ENCODE measurements around the gene TP53I11.
A peak's percentile ranks its signal among the peaks of the same experiment; 100 is the strongest.

Gene TP53I11, protein sequence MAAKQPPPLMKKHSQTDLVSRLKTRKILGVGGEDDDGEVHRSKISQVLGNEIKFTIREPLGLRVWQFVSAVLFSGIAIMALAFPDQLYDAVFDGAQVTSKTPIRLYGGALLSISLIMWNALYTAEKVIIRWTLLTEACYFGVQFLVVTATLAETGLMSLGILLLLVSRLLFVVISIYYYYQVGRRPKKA

GRCh38 chr11:44950625-44951476 is at the start of gene TP53I11:
TSS of gene TP53I11 (minus strand) at chr11:44950883. CDS start at chr11:44938335, 12,548 bp downstream.
- peak; percentile 83 to 87 for DNase-seq

GRCh38 chr11:44999068-44999467 is 48.4 kb upstream of the TP53I11 start:
- no peak for DNase-seq

DNA sequence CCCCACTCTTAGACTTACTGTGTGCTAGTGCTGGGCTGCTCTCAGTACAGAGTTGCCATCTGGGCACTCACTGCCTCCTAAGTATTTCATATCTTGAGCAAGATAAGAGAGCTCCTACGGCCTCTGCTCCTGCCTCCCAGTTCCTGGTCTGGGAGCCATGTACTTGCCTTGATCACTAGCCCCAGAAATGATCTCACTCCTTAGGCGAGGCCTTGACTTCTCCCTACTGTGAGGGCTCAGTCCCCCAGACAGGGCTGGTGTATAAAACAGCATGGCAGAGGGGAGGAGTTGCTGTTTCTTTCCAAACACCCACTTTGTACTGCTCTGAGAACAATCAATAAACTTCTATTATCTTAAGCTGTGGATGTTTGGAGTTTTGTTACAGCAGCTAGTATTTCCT is 47.4 kb upstream of the TP53I11 start:
- no peak for DNase-seq

GRCh38 chr11:44997566-44997965 is 46.9 kb upstream of the TP53I11 start:
- DNase-seq: no peak

- DNase-seq: no peak
These were observed 44.1 kb upstream of the TP53I11 start for GRCh38 chr11:44994753-44995152.

- no peak for DNase-seq
These were observed 43.5 kb upstream of the TP53I11 start for GRCh38 chr11:44993971-44994704.

DNA sequence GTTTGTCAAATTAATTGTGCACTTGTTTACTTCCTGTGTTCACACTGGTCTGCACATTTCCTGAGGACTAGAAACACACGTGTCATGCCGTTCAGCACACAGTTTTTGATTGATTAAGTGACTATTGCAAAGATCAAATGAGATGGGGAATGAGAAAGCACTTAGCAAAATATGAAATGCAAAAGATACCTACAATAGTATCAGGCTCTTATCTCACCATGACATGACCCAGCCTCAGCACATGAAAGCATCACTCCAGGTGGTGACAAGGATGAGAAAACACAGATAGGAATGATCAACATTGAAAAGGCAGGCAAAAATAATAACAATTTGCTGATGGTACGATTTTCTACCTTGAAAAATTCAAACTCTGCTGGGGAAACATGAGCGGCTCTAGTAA is 42.1 kb upstream of the TP53I11 start:
- DNase-seq: no peak

DNA sequence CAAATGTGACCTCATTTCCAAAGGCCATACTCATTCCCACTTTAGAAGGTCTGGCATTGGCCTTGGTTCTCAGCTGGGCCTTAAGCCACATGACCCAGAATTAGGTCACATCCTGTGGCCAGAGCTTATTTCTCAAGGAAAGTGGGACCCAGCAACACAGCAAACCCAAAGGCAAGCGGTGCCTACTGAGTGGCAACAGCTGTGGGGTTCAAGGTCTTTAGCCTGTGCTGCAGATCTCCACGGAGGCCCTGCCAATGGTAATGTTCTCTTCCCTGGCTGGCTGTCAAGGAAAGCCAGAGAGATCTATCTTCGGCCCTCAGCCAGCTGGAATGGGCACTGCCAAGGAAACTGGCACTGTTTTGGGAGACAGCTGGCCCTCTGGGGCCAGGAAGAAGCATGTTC is 41.5 kb upstream of the TP53I11 start:
- DNase-seq: no peak

GRCh38 chr11:44990665-44991064 is 40.0 kb upstream of the TP53I11 start:
- no peak for DNase-seq

GRCh38 chr11:44989831-44990566 is 39.3 kb upstream of the TP53I11 start:
- no peak for DNase-seq

DNA sequence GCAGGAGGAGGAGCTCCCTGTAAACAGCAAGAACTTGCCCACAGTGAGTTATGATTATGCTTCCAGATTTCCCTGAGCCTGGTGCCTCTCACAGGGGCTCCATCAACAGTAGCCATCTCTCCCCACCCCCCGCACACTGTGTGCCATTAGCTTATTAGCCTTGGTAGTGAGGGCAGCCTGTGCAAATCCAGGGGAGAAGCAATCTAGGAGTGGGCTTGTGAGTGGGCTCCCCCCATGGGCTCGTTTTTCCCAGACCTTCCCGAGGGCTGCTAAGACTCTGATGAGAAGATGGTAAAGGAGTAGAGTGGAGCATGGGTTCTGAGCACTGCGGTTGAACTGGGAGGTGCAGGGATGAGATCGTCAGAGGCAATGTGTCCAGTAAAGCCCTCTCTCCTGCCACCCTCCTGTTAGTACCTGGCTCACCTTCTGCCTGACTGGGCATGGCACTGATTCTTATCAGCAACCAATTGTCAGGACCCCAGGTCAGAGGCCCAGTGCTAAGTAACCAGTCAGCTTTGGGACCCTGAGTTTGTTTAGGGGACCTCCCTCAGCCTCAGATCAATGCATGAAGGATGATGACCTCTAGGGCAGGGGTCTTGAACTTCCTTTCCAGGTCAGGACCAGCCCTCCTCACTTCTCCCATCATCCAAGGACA is 38.4 kb upstream of the TP53I11 start:
- DNase-seq: no peak

- DNase-seq: no peak
These were observed 37.4 kb upstream of the TP53I11 start for GRCh38 chr11:44988111-44988510.

GRCh38 chr11:44987506-44987905 is 36.8 kb upstream of the TP53I11 start:
- no peak for DNase-seq

DNA sequence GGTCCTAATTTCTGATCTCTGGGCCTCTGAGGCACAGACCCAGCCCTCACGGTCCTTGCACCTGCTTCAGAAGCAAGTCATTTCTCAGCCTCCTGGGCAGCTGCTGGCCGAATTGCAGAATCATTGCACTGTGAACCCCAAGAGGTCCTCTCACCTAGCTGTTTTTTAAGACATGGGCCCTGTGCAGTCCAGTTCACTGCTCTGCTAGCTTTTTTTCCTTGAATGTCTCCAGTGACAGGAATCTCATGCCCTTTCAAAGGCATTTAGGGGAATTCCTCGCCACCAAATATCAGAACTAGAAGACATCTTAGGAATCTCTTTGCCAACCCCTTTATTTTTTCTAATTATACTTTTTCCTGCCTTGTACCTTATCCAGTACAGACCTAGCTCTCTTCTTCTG is 35.6 kb upstream of the TP53I11 start:
- no peak for DNase-seq

DNA sequence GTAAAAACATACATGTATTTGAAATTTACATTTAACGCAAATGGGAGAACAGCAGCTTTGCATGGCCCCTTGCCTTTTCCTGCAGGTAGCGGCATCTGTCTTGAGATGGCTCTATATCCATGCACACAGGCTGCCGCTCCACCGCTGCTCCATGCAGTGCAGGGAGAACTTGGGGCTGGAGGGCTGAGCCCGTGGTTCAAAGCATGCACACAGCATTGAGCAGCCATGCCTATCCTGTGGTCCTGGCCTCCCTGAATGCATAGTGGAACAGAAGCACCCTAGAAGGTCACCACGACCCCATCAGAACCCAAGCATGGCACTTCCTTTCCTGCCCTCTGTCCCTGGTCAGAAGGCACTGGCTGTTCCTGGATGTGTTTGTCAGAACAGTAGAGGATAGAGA is 35.0 kb upstream of the TP53I11 start:
- DNase-seq: no peak

DNA sequence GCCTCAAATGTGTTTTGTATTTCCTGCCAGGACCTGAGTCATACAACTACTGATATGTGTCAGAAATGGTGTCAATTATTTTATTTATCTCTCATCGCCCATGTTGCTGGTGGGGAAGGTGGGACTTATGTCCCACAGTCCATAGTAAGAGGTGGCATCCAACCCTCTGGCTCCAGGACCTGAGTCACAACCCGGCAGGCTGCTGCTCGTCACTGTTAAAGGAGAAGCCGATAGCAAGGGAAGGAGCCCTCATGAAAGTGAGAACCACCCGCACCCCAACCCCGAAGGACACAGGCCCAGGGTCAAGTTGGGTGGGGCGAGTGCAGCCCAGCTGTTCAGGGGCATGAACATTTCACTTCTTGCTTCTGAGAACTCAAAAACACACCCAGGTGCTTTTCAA is 33.1 kb upstream of the TP53I11 start:
- no peak for DNase-seq

DNA sequence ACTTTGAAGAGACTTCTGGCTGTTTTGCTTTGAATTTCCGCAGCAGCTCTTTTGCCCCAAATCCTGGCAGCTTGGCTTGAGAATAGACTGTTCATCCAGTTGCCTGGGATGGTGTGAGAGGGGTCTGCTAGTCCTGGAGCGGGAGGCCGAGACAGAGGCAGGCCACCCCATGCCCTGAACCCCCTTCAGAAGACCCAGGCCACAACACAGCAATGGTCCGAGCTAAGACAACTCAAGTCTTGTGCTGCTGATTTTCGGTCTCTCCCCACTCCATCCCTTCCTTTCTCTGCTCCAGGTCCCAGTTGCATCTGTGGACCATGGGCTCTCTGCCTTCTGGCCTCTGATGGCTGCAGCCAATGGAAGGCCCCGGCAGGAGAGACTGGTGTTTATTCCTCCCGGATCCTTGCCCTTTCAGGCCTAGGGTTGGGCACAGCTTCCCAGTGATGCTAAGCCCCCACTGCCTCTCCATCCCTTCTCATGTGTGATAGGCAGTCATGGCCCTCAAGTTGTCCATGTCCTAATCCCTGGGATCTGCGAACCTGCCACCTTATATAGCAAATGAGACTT is 31.9 kb upstream of the TP53I11 start:
- no peak for DNase-seq

DNA sequence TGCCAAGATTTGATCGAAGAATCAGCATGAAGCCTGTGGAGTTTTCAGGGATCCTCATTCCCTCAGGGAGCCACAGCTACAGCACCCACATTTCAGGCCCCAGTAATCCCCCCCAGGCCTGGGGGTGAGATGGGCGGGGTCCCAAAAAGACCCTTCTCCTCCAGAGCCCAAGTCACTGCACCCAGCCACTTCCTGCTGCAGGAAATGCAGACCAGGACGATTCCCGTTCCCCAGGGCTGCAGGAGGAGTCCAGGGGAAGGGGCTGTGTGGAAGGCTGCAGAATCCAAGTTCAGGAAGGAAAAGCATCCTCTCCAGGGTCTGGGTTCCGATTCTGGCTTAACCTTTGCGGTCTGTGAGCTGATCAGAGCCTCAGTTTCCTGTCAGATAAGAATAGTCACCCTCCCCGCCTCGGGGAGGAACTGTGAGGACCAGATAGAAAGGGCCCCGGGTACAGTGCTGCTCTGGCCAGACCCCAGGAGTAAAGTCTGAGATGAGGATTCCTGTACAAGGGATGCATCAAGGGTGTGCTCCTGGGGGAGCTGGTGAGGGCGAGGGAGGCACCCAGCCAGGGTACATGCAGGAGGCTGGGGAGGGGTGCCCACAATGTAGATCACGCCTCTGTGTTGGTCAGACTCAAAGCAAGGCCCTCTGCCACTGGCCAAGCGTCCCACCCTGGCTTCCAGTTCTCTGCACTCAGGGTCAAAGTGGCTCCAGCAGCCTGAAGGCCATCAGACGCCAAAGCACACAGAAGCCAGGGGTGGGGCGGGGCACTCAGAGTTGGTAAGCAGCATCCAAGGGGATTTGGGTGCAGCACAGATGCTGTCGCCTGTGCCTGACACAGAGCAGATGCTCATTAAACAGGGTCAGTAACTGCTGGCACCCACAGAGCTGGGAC is 30.1 kb upstream of the TP53I11 start:
- no peak for DNase-seq

DNA sequence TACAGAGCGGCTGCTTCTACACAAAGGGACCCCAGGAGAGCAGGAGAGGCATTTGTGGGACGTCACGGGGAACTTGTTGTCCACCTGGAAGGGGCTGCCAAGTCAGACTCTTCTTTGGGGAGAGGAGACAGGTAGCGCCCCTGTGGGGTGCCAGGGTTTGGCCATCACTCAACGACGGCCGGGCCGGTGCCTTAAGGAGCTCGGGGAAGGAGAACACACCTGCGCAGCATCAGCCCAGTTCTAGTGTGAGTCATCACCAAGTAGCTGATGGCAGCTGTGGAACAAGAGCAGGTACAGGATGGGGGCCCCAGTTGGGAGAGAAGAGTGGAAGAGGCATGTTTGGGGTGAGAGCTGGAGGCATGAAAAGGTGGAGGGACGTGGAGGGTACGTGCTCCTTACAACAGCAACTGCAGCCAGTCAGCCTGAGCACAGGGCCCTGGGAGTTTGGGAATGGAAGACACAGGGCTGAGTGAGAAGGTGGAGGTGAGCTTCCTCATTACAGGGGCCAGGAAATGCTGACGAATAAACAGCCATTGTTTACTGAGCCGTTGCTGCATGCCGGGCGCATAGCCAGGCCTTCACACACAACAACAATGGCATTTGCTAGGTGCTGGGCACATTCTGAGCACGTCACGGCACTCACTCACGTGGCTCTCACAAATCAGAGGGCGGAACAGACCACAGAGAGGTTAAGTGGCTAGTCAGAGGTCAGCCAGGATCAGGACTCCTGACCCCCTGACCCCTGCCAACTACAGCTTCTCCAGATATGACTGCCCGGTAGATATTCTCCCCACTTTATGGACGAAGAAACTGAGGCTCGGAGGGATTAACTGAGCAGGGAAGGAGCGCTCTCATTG is 29.1 kb upstream of the TP53I11 start:
- DNase-seq: no peak

- DNase-seq: peak in 1 of 2 donors; percentile 28
These were observed 28.3 kb upstream of the TP53I11 start for GRCh38 chr11:44978961-44979331.
